K562 (cell line): ENCODE data around the gene RITA1. TPM values are rescaled to one million over a fixed set of nuclear protein-coding genes. Genes with fewer than 3 reads are reported as not detected.
A peak's percentile ranks its signal among the peaks of the same experiment; 100 is the strongest.

Experiments
- ATAC-seq: fragments of 200-7000 bp; cut with Tn5 transposase; 3 replicates; pipeline ENCODE4 v1.9.1; 2020; ENCODE audit warnings: moderate library complexity
- BruUV-seq: library from RNA; stranded (reverse); fragments of 400-500 nt; replicated peaks from 2 replicates; lab custom pipeline; 2021; lab: Mats Ljungman, UMichigan
- CTCF ChIA-PET: fragments of 300-600 bp; formaldehyde crosslinking; extraction: SDS; loops from one replicate; lab custom pipeline; 2021; ENCODE audit warnings: low intra/inter-chr PET ratio; lab: Yijun Ruan, JAX
- POLR2A ChIA-PET: fragments of 300-600, 350-650 bp; sonication (Branson Sonifier 250); formaldehyde crosslinking; extraction: SDS; loops from one replicate; lab custom pipeline; 2021; ENCODE audit warnings: antibody characterized with exemption, inconsistent platforms; lab: Yijun Ruan, JAX
- DNase-seq, 4 experiments: peaks; one replicate each; pipeline versions ENCODE4 v3.0.0 to v3.0.0-alpha.2; 2011 to 2018; ENCODE audit warnings: low spot score in 3 of 4, mixed read lengths in 3 of 4; ENCODE audit errors: extremely low read depth in 1 of 4
- FAIRE-seq: peaks from 2 replicates; lab custom pipeline; 2011; peaks lifted over from hg19 to GRCh38; lab: Jason Lieb, UNC
- H2AFZ ChIP-seq: 2 replicates; pipeline ENCODE4 v1.6.0; 2011; ENCODE audit warnings: low read depth, low read length, control low read depth, inconsistent platforms
- H3K27ac ChIP-seq: fragments of 200-600 bp; 3 replicates; pipeline ENCODE4 v1.8.0; 2011; ENCODE audit warnings: low read depth, mild to moderate bottlenecking, control low read depth, inconsistent platforms, low read length, moderate library complexity, mixed read lengths; ENCODE audit errors: extremely low read depth
- H3K27me3 ChIP-seq, 2 experiments: fragments of 300-600 bp in 1 of 2; 2 replicates in 1 of 2; 3 replicates in 1 of 2; pipeline versions ENCODE4 v1.6.0 to v1.8.0; 2011; ENCODE audit warnings: inconsistent platforms in 2 of 2, low read length in 2 of 2, mild to moderate bottlenecking in 1 of 2, mixed read lengths in 1 of 2, moderate library complexity in 1 of 2; ENCODE audit not compliant: control insufficient read depth in 2 of 2, insufficient read depth in 2 of 2
- H3K36me3 ChIP-seq: fragments of 300-600 bp; 3 replicates; pipeline ENCODE4 v1.8.0; 2011; ENCODE audit warnings: mild to moderate bottlenecking, low read length, inconsistent platforms; ENCODE audit not compliant: control insufficient read depth, insufficient read depth
- H3K4me1 ChIP-seq, 2 experiments: fragments of 200-600 bp in 1 of 2; replicated peaks in 1 of 2; 2 replicates in 1 of 2; 3 replicates in 1 of 2; pipeline versions ENCODE4 v1.5.1 to v1.8.0; 2011; ENCODE audit warnings: inconsistent platforms in 2 of 2, low read length in 2 of 2, mild to moderate bottlenecking in 1 of 2, mixed read lengths in 1 of 2, moderate library complexity in 1 of 2; ENCODE audit not compliant: control insufficient read depth in 2 of 2, insufficient read depth in 2 of 2
- H3K4me2 ChIP-seq: 2 replicates; pipeline ENCODE4 v1.6.1; 2011; ENCODE audit warnings: low read length, control low read depth, inconsistent platforms, mixed read lengths; ENCODE audit not compliant: insufficient read depth
- H3K4me3 ChIP-seq: fragments of 200-600 bp; sonication (generic), shearing (Covaris generic); 2 replicates; pipeline ENCODE4 v1.5.1; 2016; ENCODE audit warnings: control low read depth, inconsistent platforms
- H3K79me2 ChIP-seq: fragments of 200-600 bp; 3 replicates; pipeline ENCODE4 v1.8.0; 2011; ENCODE audit warnings: low read length, inconsistent platforms; ENCODE audit not compliant: control insufficient read depth, insufficient read depth
- H3K9ac ChIP-seq, 2 experiments: 2 replicates each; pipeline versions ENCODE4 v1.6.0 to v1.6.1; 2011; ENCODE audit warnings: low read depth in 2 of 2, low read length in 2 of 2, control low read depth in 1 of 2, inconsistent platforms in 1 of 2, mild to moderate bottlenecking in 1 of 2, mixed read lengths in 1 of 2; ENCODE audit not compliant: insufficient read depth in 1 of 2
- H3K9me1 ChIP-seq: one replicate; pipeline ENCODE4 v1.6.0; 2011; ENCODE audit warnings: inconsistent platforms, mild to moderate bottlenecking, low read length, moderate library complexity; ENCODE audit not compliant: control insufficient read depth, insufficient read depth
- H3K9me3 ChIP-seq: replicated peaks from 2 replicates; pipeline ENCODE4 v1.5.1; 2011; ENCODE audit warnings: low read depth, low read length, inconsistent platforms; ENCODE audit not compliant: control insufficient read depth, insufficient read depth
- H4K20me1 ChIP-seq: replicated peaks from 2 replicates; pipeline ENCODE4 v1.6.1; 2011; ENCODE audit warnings: low read length, inconsistent platforms, mixed read lengths; ENCODE audit not compliant: control insufficient read depth, insufficient read depth
- CBFA2T3 ChIP-seq: fragments of 450-650 bp; IDR thresholded peaks from 2 replicates; pipeline ENCODE4 v1.6.1; 2017
- HMG20B ChIP-seq: fragments of 250-450 bp; sonication (Bioruptor Pico); IDR thresholded peaks from 2 replicates; pipeline ENCODE4 v1.5.0; 2021; ENCODE audit warnings: mild to moderate bottlenecking
- LCOR ChIP-seq: sonication (generic); formaldehyde crosslinking; IDR thresholded peaks from 2 replicates; pipeline ENCODE4 v1.8.0; 2022; ENCODE audit warnings: mild to moderate bottlenecking, missing genetic modification reagents
- NCOA4 ChIP-seq: fragments of 450-650 bp; IDR thresholded peaks from 2 replicates; pipeline ENCODE4 v1.6.1; 2018; ENCODE audit warnings: mild to moderate bottlenecking; ENCODE audit not compliant: partially characterized antibody
- SMARCA4 ChIP-seq: fragments of 450-650 bp; IDR thresholded peaks from 2 replicates; pipeline ENCODE4 v1.6.1; 2016
- ZNF436 ChIP-seq: fragments of 250-450, 450-650 bp; sonication (Bioruptor Pico); formaldehyde crosslinking; IDR thresholded peaks from 2 replicates; pipeline ENCODE4 v1.7.0; 2020; ENCODE audit warnings: mild to moderate bottlenecking
- WGBS: fragments of 100-300 bp; shearing (Covaris generic); methylation state at CpG from one replicate; pipeline ENCODE4 v1.1.6; 2016; ENCODE audit warnings: low coverage, mixed read lengths; ENCODE audit not compliant: insufficient coverage; ENCODE audit errors: missing lambda C conversion rate; 5-methylcytosine and 5-hydroxymethylcytosine counted together
- in situ Hi-C: fragments of 300-500 bp; cut with MboI; formaldehyde crosslinking; loops from 4 replicates; pipeline ENCODE4 v1.15.0; 2018; ENCODE audit warnings: inconsistent platforms, mixed read lengths
- intact Hi-C: fragments of 100-400 bp; cut with micrococcal nuclease; formaldehyde crosslinking; loops from 2 replicates; pipeline ENCODE4 v1.14.2; 2022
- polyA plus RNA-seq, 8 experiments: library from polyadenylated mRNA; depleted of rRNA in 4 of 8; stranded (reverse) in 5 of 8; unstranded in 3 of 8; fragments of >200 nt; fragmentation: Nextera tagmentation in 2 of 8; fragmentation: Illumina TruSeq in 1 of 8; extraction: Ambion mirVana in 2 of 8; extraction: Trizol in 1 of 8; gene quantifications; 2 replicates each; pipeline versions ENCODE4 v1.2.1 to v1.2.3, GENCODE V29; 2011 to 2014; ENCODE audit warnings: inconsistent platforms in 1 of 8, missing spikeins in 1 of 8
- total RNA-seq, 7 experiments: library from RNA; depleted of rRNA in 6 of 7; stranded (reverse); fragments of >200 nt in 6 of 7; fragmentation: Illumina TruSeq in 2 of 7; extraction: Trizol in 2 of 7; gene quantifications; 2 replicates each; pipeline versions ENCODE4 v1.2.1 to v1.2.3, GENCODE V29; 2011 to 2021; ENCODE audit warnings: low replicate concordance in 1 of 7
- TF ChIP-seq, protein P1 (sequence below): fragments of 450-650 bp; conservative IDR thresholded peaks from 2 replicates; pipeline ENCODE4 v1.6.1; 2016; ENCODE audit warnings: missing genetic modification characterization, low read depth, mild to moderate bottlenecking, missing compliant biosample characterization, moderate library complexity
- TF ChIP-seq, protein P2 (sequence below): IDR thresholded peaks from 2 replicates; pipeline ENCODE4 v1.6.1; 2012; ENCODE audit warnings: low read depth, low read length, improper control_type of control experiment, borderline replicate concordance
- TF ChIP-seq, protein P3 (sequence below): IDR thresholded peaks from 2 replicates; pipeline ENCODE4 v1.6.1; 2016; ENCODE audit warnings: missing genetic modification characterization, missing compliant biosample characterization
- TF ChIP-seq, protein P4 (sequence below): sonication (generic); formaldehyde crosslinking; IDR thresholded peaks from 2 replicates; pipeline ENCODE4 v1.8.0; 2022; ENCODE audit warnings: missing genetic modification reagents, mild to moderate bottlenecking, moderate library complexity, borderline replicate concordance

Gene RITA1
- total and polyA plus RNA-seq, 9 of the 15 experiments (the other 6 are each of a cell fraction or from before 2014, with no cell fraction given), result 2.8 to 40.4 (median 18.0) TPM

DNA sequence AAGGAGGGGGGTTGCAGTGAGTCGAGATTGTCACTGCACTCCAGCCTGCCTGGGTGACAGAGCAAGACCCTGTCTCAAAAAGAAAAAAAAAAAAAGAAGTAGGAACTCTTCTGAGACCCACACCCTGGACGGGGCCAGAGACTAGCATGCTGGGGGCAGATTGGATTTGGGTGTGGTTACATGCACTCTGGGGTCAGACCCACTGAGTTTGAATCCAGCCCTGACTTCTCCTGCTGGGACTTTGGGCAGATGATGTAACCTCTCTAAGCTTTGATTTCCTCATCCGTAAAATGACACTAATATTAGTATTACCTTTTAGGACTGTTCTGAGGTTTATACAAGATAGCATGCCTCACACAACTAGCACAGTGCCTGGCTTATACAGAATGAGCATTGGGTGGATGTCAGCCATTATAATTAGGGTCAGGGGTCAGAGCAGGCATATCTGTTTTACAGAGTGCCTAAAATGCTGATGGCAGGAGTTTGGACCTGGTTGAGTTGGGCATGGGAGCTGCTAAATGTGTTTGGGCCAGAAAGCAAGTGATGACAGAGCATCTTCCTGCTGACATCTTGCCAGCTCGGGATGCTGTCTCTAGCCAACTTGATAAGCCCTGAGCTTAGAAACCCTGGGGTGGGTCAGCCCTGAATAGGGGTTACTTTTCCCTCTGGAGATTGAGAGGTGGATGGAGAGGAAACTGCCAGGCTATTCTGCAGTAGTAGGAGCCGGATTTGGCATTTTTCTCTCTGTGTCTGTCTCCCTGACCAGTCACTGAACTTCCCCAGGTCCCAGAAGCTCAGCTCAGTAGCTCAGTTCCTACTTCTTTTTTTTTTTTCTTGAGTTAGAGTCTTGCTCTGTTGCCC is 51.2 kb downstream of the RITA1 start (continued):
- TF ChIP-seq, protein P1, sequence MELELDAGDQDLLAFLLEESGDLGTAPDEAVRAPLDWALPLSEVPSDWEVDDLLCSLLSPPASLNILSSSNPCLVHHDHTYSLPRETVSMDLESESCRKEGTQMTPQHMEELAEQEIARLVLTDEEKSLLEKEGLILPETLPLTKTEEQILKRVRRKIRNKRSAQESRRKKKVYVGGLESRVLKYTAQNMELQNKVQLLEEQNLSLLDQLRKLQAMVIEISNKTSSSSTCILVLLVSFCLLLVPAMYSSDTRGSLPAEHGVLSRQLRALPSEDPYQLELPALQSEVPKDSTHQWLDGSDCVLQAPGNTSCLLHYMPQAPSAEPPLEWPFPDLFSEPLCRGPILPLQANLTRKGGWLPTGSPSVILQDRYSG (tag), result 0 out of 2 replicates have a peak, but pooled peaks have one; percentile 25
- TF ChIP-seq ZNF436, result no peak

DNA sequence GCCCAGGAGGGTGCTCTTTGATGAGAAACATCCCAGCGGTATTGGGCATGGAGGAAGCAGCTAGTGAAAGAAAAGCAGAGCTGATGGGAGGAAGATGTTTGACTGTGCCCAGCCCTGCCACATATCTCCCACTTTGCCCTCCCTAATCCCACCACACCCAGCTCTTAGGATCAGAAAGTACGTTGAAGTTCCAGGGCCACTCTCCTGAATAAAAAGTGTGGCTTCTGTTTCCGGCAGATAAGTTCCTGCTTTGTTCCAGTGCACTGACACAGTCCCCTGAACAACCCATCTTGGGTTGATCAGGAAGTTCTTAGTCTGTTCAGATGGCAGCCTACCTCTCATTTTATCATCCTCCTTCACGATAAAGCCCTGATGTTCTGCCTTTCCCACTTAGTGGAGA is 52.2 kb downstream of the RITA1 start:
- ATAC-seq, result peak; percentile 82
- peak; percentile 42 for TF ChIP-seq SMARCA4
- TF ChIP-seq, protein P2, sequence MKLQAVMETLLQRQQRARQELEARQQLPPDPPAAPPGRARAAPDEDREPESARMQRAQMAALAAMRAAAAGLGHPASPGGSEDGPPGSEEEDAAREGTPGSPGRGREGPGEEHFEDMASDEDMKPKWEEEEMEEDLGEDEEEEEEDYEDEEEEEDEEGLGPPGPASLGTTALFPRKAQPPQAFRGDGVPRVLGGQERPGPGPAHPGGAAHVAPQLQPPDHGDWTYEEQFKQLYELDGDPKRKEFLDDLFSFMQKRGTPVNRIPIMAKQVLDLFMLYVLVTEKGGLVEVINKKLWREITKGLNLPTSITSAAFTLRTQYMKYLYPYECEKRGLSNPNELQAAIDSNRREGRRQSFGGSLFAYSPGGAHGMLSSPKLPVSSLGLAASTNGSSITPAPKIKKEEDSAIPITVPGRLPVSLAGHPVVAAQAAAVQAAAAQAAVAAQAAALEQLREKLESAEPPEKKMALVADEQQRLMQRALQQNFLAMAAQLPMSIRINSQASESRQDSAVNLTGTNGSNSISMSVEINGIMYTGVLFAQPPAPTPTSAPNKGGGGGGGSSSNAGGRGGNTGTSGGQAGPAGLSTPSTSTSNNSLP, result 0 out of 2 replicates have a peak, but pooled peaks have one; percentile 20
- TF ChIP-seq, protein P3, sequence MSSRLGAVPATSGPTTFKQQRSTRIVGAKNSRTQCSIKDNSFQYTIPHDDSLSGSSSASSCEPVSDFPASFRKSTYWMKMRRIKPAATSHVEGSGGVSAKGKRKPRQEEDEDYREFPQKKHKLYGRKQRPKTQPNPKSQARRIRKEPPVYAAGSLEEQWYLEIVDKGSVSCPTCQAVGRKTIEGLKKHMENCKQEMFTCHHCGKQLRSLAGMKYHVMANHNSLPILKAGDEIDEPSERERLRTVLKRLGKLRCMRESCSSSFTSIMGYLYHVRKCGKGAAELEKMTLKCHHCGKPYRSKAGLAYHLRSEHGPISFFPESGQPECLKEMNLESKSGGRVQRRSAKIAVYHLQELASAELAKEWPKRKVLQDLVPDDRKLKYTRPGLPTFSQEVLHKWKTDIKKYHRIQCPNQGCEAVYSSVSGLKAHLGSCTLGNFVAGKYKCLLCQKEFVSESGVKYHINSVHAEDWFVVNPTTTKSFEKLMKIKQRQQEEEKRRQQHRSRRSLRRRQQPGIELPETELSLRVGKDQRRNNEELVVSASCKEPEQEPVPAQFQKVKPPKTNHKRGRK (tag), result no peak
- TF ChIP-seq, protein P4, sequence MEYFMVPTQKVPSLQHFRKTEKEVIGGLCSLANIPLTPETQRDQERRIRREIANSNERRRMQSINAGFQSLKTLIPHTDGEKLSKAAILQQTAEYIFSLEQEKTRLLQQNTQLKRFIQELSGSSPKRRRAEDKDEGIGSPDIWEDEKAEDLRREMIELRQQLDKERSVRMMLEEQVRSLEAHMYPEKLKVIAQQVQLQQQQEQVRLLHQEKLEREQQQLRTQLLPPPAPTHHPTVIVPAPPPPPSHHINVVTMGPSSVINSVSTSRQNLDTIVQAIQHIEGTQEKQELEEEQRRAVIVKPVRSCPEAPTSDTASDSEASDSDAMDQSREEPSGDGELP (CRISPR knock-in tag), result peak; percentile 27; the same call in 1 of the 2 replicates
- no peak for TF ChIP-seq HMG20B
- no peak for TF ChIP-seq NCOA4
- peak; percentile 51; the same call in 1 of the 2 replicates for TF ChIP-seq LCOR (CRISPR knock-in tag)
- TF ChIP-seq CBFA2T3, result peak; percentile 75

More for the DNA sequence above, 52.2 kb downstream of the RITA1 start:
- Histone ChIP-seq H3K9me3 (no peaks in the 10 kb centered on the region), H3K9me1 (no peaks in the 10 kb centered on the region), H3K27ac (peak overlapping the region; percentile 59), H3K36me3 (peaks cover 40% of the 10 kb centered on the region), H3K4me3 (no peak overlapping the region), H2AFZ (no peak overlapping the region), H3K79me2 (no peaks in the 10 kb centered on the region), H3K9ac (peak overlapping the region; percentile 20 to 69; a peak in 3 of 4 replicates), H3K4me1 (peaks cover 29 to 38% of the 10 kb centered on the region in 2 experiments), H3K27me3 (no peaks in the 10 kb centered on the region), H4K20me1 (no peaks in the 10 kb centered on the region), H3K4me2 (peak overlapping the region; percentile 45)
- no TSS peak for BruUV-seq
- POLR2A ChIA-PET, result interaction anchor here (0.8 to 3.4 kb wide), 3 partner anchors 8 to 15 kb away, joined by 3 to 25 read pairs (median 10); no protein-coding TSS in a partner anchor
- peak; percentile 68 for FAIRE-seq
- CTCF ChIA-PET, result no interaction called here
- 17% methylated on average over 4 of the region's 4 CpGs for WGBS
- peak; percentile 41 to 64 (median 44) for DNase-seq
- intact Hi-C loops (loop anchor here (5.0 kb wide), 1 partner anchor 40 kb away; no protein-coding TSS in a partner anchor), in situ Hi-C loops (no loop called here)
